Measurements from ENCODE around the gene TSKU. TPM values are rescaled to one million over a fixed set of nuclear protein-coding genes. Genes with fewer than 3 reads are reported as not detected.

The TSKU gene
- total and polyA plus RNA-seq, 9 of the 15 experiments (the other 6 are each of a cell fraction or from before 2014, with no cell fraction given) = 0.60 to 11.9 (median 8.4) TPM

GRCh38 chr11:76838678-76839068, 55.5 kb downstream of the TSKU start (continued):
- TF ChIP-seq, protein P1, sequence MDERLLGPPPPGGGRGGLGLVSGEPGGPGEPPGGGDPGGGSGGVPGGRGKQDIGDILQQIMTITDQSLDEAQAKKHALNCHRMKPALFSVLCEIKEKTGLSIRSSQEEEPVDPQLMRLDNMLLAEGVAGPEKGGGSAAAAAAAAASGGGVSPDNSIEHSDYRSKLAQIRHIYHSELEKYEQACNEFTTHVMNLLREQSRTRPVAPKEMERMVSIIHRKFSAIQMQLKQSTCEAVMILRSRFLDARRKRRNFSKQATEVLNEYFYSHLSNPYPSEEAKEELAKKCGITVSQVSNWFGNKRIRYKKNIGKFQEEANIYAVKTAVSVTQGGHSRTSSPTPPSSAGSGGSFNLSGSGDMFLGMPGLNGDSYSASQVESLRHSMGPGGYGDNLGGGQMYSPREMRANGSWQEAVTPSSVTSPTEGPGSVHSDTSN (CRISPR knock-in tag; IDR thresholded peaks at IDR 0.05; ENCODE audit: low read depth) = no peak
- TF ChIP-seq, protein P1 (tag; conservative IDR thresholded peaks at IDR 0.05; ENCODE audit: low read depth) = no peak
- TF ChIP-seq ZSCAN29 (IDR thresholded peaks at IDR 0.05) (no peak), ZNF449 (CRISPR knock-in tag; IDR thresholded peaks at IDR 0.05) (no peak), TARDBP (IDR thresholded peaks at IDR 0.05) (no peak), BRD9 (IDR thresholded peaks at IDR 0.05; ENCODE audit: low read depth, partially characterized antibody) (peak; percentile 47), CC2D1A (IDR thresholded peaks at IDR 0.05) (peak; percentile 92)

DNA sequence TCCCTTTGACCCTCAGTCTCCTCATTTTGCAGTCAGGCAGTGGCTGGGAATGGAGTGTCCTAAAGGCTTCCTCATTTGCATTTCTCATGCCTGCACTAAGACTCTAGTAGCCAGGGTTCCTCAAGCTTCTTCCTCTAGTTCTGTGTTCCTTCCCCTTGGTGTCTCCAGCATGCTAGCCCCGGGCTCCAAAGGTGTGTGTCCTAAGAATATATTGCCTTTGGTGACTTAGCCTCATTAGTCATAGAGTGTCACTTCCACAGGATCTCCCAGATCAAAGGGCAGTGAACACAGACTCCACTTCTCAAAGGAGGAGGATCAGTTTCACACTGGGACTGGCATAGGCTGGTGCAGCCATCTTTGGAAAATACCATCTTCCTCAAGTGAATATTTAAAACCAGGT, 56.2 kb downstream of the TSKU start:
- Histone ChIP-seq H3K4me1 (replicated peaks in 1 of 2; ENCODE audit: control insufficient read depth in 2 of 2, insufficient read depth in 2 of 2, low read length in 2 of 2) (peaks cover 24 to 28% of the 10 kb centered on the region in 2 experiments; a peak in 3 of 5 replicates), H3K9me1 (ENCODE audit: control insufficient read depth, insufficient read depth, low read length) (no peaks in the 10 kb centered on the region), H3K4me2 (ENCODE audit: insufficient read depth, low read length) (no peak overlapping the region), H3K36me3 (ENCODE audit: control insufficient read depth, insufficient read depth, low read length) (no peaks in the 10 kb centered on the region), H3K79me2 (ENCODE audit: control insufficient read depth, insufficient read depth, low read length) (no peaks in the 10 kb centered on the region), H4K20me1 (replicated peaks; ENCODE audit: control insufficient read depth, insufficient read depth, low read length) (no peaks in the 10 kb centered on the region), H3K27me3 (ENCODE audit: control insufficient read depth in 2 of 2, insufficient read depth in 2 of 2, low read length in 2 of 2) (no peaks in the 10 kb centered on the region), H3K9me3 (replicated peaks; ENCODE audit: control insufficient read depth, insufficient read depth, low read depth, low read length) (no peaks in the 10 kb centered on the region), H3K4me3 (no peak overlapping the region), H3K27ac (ENCODE audit: extremely low read depth, low read depth, low read length) (no peak overlapping the region), H3K9ac (ENCODE audit: insufficient read depth in 1 of 2, low read depth in 2 of 2, low read length in 2 of 2) (no peak overlapping the region; a peak in 1 of 4 replicates), H2AFZ (ENCODE audit: low read depth, low read length) (peak overlapping the region; percentile 46; the same call in 1 of the 2 replicates)
- ChIA-PET CTCF (ENCODE audit: low intra/inter-chr PET ratio) (interaction anchor here (0.5 to 3.9 kb wide), 3 partner anchors 29 to 159 kb away, joined by 3 to 17 read pairs (median 4); no protein-coding TSS in a partner anchor), POLR2A (interaction anchor here (0.6 kb wide), 1 partner anchor 97 kb away, joined by 4 read pairs; no protein-coding TSS in a partner anchor)
- in situ Hi-C loops (cut with MboI) = no loop called here
- no TSS peak for BruUV-seq (replicated peaks)
- 15% methylated on average over 1 of the region's 1 CpG for WGBS (ENCODE audit: insufficient coverage, low coverage, missing lambda C conversion rate)
- intact Hi-C loops (cut with micrococcal nuclease) = loop anchor here (5.0 kb wide), 1 partner anchor 37 kb away; no protein-coding TSS in a partner anchor
- DNase-seq (ENCODE audit: extremely low read depth in 1 of 4, low spot score in 3 of 4) (peak in 1 of 4 experiments; percentile 33), ATAC-seq (no peak; the same call in 2 of the 3 replicates), FAIRE-seq (no peak)
- no peak for TF ChIP-seq NCOA2 (IDR thresholded peaks at IDR 0.05; ENCODE audit: partially characterized antibody in 2 of 2)
- TF ChIP-seq HCFC1 (IDR thresholded peaks at IDR 0.05; ENCODE audit: low read depth, low read length) = no peak
- no peak for TF ChIP-seq DPF2 (IDR thresholded peaks at IDR 0.05)
- TF ChIP-seq, protein P1 (CRISPR knock-in tag; IDR thresholded peaks at IDR 0.05; ENCODE audit: low read depth) = no peak
- TF ChIP-seq, protein P1 (tag; conservative IDR thresholded peaks at IDR 0.05; ENCODE audit: low read depth) = peak; percentile 41; the same call in 1 of the 2 replicates
- TF ChIP-seq ZNF143 (CRISPR knock-in tag; IDR thresholded peaks at IDR 0.05) = no peak
- TF ChIP-seq, protein P2, sequence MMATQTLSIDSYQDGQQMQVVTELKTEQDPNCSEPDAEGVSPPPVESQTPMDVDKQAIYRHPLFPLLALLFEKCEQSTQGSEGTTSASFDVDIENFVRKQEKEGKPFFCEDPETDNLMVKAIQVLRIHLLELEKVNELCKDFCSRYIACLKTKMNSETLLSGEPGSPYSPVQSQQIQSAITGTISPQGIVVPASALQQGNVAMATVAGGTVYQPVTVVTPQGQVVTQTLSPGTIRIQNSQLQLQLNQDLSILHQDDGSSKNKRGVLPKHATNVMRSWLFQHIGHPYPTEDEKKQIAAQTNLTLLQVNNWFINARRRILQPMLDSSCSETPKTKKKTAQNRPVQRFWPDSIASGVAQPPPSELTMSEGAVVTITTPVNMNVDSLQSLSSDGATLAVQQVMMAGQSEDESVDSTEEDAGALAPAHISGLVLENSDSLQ (IDR thresholded peaks at IDR 0.05) = peak; percentile 25; the same call in 1 of the 2 replicates
- TF ChIP-seq SAFB (IDR thresholded peaks at IDR 0.05; ENCODE audit: borderline replicate concordance, low read depth, low read length) = no peak
- peak; percentile 42; the same call in 1 of the 2 replicates for TF ChIP-seq SPI1 (IDR thresholded peaks at IDR 0.05; ENCODE audit: borderline replicate concordance, low read depth, low read length)

Data from K562 (cell line).